Loucy (cell line): ENCODE data around the gene CFAP45.

ENCODE experiments used
- EZH2phosphoT487 ChIP-seq: fragments of 200-600 bp; IDR thresholded peaks from 2 replicates; pipeline ENCODE4 v1.6.1; 2018; ENCODE audit warnings: antibody characterized with exemption, mild to moderate bottlenecking, moderate library complexity, borderline replicate concordance
- TF ChIP-seq, protein P1 (sequence below): fragments of 200-600 bp; sonication (generic); conservative IDR thresholded peaks from 2 replicates; pipeline ENCODE4 v1.5.1; 2014; ENCODE audit warnings: mild to moderate bottlenecking, antibody characterized with exemption, low read length

DNA sequence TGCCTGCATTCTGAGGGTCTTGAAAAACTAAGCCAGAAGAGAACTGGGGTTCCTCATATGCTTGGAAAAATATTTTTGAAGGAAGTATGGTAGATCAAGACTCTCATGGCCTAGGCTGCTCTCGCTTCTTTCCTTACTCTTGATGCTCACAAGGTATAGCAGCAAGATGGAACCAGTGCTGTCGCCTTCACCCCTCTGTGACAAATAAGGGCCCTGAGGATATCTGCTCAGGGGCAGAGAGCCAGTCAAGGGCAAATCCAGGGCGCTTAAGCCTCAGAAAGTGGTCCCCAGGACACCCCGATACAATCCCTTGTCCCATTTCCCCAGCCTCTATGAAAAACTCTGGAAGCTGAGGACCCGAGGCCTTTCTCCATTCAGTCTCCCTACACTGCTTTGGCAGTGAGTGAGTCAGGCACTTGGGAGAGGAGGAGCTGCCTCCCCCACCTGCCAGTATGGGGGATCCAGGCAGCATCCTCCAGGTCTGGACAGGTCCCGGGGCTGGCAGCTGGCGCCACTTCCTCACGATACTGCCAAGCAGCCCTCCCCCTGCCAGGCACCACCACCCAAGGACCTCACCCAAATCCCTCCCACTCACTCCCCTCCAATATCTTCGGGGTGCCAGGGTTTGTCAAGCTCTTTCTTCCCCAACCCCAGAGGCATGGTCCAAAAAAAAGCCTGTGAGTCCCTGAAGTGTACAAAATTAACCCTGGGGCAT lies 44.1 kb upstream of the CFAP45 start:
- TF ChIP-seq, protein P1, sequence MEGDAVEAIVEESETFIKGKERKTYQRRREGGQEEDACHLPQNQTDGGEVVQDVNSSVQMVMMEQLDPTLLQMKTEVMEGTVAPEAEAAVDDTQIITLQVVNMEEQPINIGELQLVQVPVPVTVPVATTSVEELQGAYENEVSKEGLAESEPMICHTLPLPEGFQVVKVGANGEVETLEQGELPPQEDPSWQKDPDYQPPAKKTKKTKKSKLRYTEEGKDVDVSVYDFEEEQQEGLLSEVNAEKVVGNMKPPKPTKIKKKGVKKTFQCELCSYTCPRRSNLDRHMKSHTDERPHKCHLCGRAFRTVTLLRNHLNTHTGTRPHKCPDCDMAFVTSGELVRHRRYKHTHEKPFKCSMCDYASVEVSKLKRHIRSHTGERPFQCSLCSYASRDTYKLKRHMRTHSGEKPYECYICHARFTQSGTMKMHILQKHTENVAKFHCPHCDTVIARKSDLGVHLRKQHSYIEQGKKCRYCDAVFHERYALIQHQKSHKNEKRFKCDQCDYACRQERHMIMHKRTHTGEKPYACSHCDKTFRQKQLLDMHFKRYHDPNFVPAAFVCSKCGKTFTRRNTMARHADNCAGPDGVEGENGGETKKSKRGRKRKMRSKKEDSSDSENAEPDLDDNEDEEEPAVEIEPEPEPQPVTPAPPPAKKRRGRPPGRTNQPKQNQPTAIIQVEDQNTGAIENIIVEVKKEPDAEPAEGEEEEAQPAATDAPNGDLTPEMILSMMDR = no peak
- TF ChIP-seq EZH2phosphoT487 = no peak
